ENCODE results near the gene SSC5D.

The SSC5D gene

GRCh38 chr19:55500368-55500952 is 12.2 kb downstream of the SSC5D start:
- DNase-seq (ENCODE audit: extremely low spot score), result no peak
- CTCF ChIA-PET, result interaction anchor here (1.3 kb wide), 1 partner anchor 354 kb away, joined by 3 read pairs; no protein-coding TSS in a partner anchor
- POLR2A ChIA-PET, result interaction anchor here (1.6 kb wide), 1 partner anchor 24 kb away, joined by 7 read pairs; the partner anchor contains the start of gene ZNF628
- no peak for TF ChIP-seq ARNT (IDR thresholded peaks at IDR 0.05)
- TF ChIP-seq BHLHE40 (IDR thresholded peaks at IDR 0.05; ENCODE audit: borderline replicate concordance), result no peak
- TF ChIP-seq NFRKB (IDR thresholded peaks at IDR 0.05), result no peak
- no peak for TF ChIP-seq SUZ12 (IDR thresholded peaks at IDR 0.05)
- no peak for TF ChIP-seq TARDBP (IDR thresholded peaks at IDR 0.05)
- no peak for TF ChIP-seq FOXK2 (IDR thresholded peaks at IDR 0.05)
- TF ChIP-seq ZNF384 (IDR thresholded peaks at IDR 0.05), result no peak

GRCh38 chr19:55502197-55502952 is 14.1 kb downstream of the SSC5D start:
- no peak for TF ChIP-seq L3MBTL2 (conservative IDR thresholded peaks at IDR 0.05)
- TF ChIP-seq ELF4 (IDR thresholded peaks at IDR 0.05), result no peak
- TF ChIP-seq FOXK2 (IDR thresholded peaks at IDR 0.05), result no peak
- TF ChIP-seq SUZ12 (IDR thresholded peaks at IDR 0.05), result no peak
- TF ChIP-seq HDGF (IDR thresholded peaks at IDR 0.05; ENCODE audit: borderline replicate concordance), result no peak
- no peak for TF ChIP-seq FOXM1 (IDR thresholded peaks at IDR 0.05; ENCODE audit: borderline replicate concordance)
- TF ChIP-seq TARDBP (IDR thresholded peaks at IDR 0.05), result no peak
- TF ChIP-seq PKNOX1 (IDR thresholded peaks at IDR 0.05), result no peak
- TF ChIP-seq SP1 (IDR thresholded peaks at IDR 0.05), result no peak
- TF ChIP-seq ZNF384 (IDR thresholded peaks at IDR 0.05), result no peak
- no peak for TF ChIP-seq FOXA1 (IDR thresholded peaks at IDR 0.05)
- no peak for TF ChIP-seq ARNT (IDR thresholded peaks at IDR 0.05)
- ChIA-PET POLR2A (interaction anchor here (1.1 to 1.6 kb wide), 2 partner anchors 16 to 26 kb away, joined by 5 to 7 read pairs; partner anchors contain the start of gene ZNF628), CTCF (interaction anchor here (1.6 kb wide), 1 partner anchor 35 kb away, joined by 3 read pairs; no protein-coding TSS in a partner anchor)
- no peak for DNase-seq (ENCODE audit: extremely low spot score)

GRCh38 chr19:55503157-55503501 is 14.9 kb downstream of the SSC5D start:
- TF ChIP-seq FOXA1 (IDR thresholded peaks at IDR 0.05) (no peak), NFRKB (IDR thresholded peaks at IDR 0.05) (no peak), ARNT (IDR thresholded peaks at IDR 0.05) (no peak), FOXK2 (IDR thresholded peaks at IDR 0.05) (no peak), L3MBTL2 (conservative IDR thresholded peaks at IDR 0.05) (no peak), SP1 (IDR thresholded peaks at IDR 0.05) (no peak), PKNOX1 (IDR thresholded peaks at IDR 0.05) (no peak), TARDBP (IDR thresholded peaks at IDR 0.05) (no peak)
- ChIA-PET POLR2A (interaction anchor here (1.0 kb wide), 1 partner anchor 41 kb away, joined by 3 read pairs; the partner anchor contains the start of gene ISOC2), CTCF (interaction anchor here (0.8 to 1.9 kb wide), 2 partner anchors 36 to 62 kb away, joined by 3 to 24 read pairs; no protein-coding TSS in a partner anchor)
- DNase-seq (ENCODE audit: extremely low spot score), result no peak

- POLR2A ChIA-PET, result interaction anchor here (0.6 to 1.9 kb wide), 7 partner anchors 12 to 245 kb away, joined by 3 to 11 read pairs (median 3); partner anchors contain the start of genes ISOC2, NAT14, UBE2S and ZNF628
Measured at GRCh38 chr19:55503502-55504251, 15.4 kb downstream of the SSC5D start.

GRCh38 chr19:55504252-55504603 is 16.0 kb downstream of the SSC5D start:
- no peak for DNase-seq (ENCODE audit: extremely low spot score)
- POLR2A ChIA-PET, result interaction anchor here (0.6 to 1.9 kb wide), 7 partner anchors 13 to 245 kb away, joined by 3 to 11 read pairs (median 3); partner anchors contain the start of genes ISOC2, NAT14, UBE2S and ZNF628

More at GRCh38 chr19:55503502-55504251, 15.4 kb downstream of the SSC5D start:
- no peak for TF ChIP-seq PKNOX1 (IDR thresholded peaks at IDR 0.05)
- peak; percentile 28 for TF ChIP-seq ELF4 (IDR thresholded peaks at IDR 0.05)
- TF ChIP-seq CTBP1 (IDR thresholded peaks at IDR 0.05; ENCODE audit: borderline replicate concordance), result no peak
- no peak for TF ChIP-seq SUZ12 (IDR thresholded peaks at IDR 0.05)
- peak; percentile 97 for TF ChIP-seq ZNF384 (IDR thresholded peaks at IDR 0.05)
- TF ChIP-seq TARDBP (IDR thresholded peaks at IDR 0.05), result no peak
- peak; percentile 100 for TF ChIP-seq L3MBTL2 (conservative IDR thresholded peaks at IDR 0.05)
- no peak for TF ChIP-seq NFRKB (IDR thresholded peaks at IDR 0.05)
- CTCF ChIA-PET, result interaction anchor here (0.7 to 1.9 kb wide), 7 partner anchors 8 to 77 kb away, joined by 3 to 24 read pairs (median 4); partner anchors contain the start of genes SSC5D and ZNF579
- peak; percentile 99 for DNase-seq (ENCODE audit: extremely low spot score)

More at GRCh38 chr19:55504252-55504603, 16.0 kb downstream of the SSC5D start:
- CTCF ChIA-PET, result interaction anchor here (0.7 to 1.9 kb wide), 6 partner anchors 9 to 77 kb away, joined by 3 to 24 read pairs (median 4); partner anchors contain the start of genes SSC5D and ZNF579
- TF ChIP-seq ELF4 (IDR thresholded peaks at IDR 0.05) (no peak), FOXM1 (IDR thresholded peaks at IDR 0.05; ENCODE audit: borderline replicate concordance) (no peak), BHLHE40 (IDR thresholded peaks at IDR 0.05; ENCODE audit: borderline replicate concordance) (no peak), LEF1 (IDR thresholded peaks at IDR 0.05; ENCODE audit: borderline replicate concordance) (no peak), HDGF (IDR thresholded peaks at IDR 0.05; ENCODE audit: borderline replicate concordance) (no peak), NFRKB (IDR thresholded peaks at IDR 0.05) (no peak), ARNT (IDR thresholded peaks at IDR 0.05) (no peak), FOXK2 (IDR thresholded peaks at IDR 0.05) (no peak), FOXA1 (IDR thresholded peaks at IDR 0.05) (no peak), TARDBP (IDR thresholded peaks at IDR 0.05) (no peak), SUZ12 (IDR thresholded peaks at IDR 0.05) (no peak), L3MBTL2 (conservative IDR thresholded peaks at IDR 0.05) (no peak)

Data from HEK293T (cell line).